SU-DHL-6 (cell line): ENCODE data around the gene TENT4A.

Experiments
- CTCF ChIP-seq: fragments of 200-600 bp; sonication (generic); IDR thresholded peaks from one replicate; pipeline ENCODE4 v1.5.1; 2017; ENCODE audit warnings: antibody characterized with exemption, mild to moderate bottlenecking, low read length, moderate library complexity; ENCODE audit not compliant: insufficient read depth, poor library complexity, severe bottlenecking
- EZH2phosphoT487 ChIP-seq: fragments of 200-600 bp; sonication (generic), shearing (Covaris generic); conservative IDR thresholded peaks from 2 replicates; pipeline ENCODE4 v1.6.1; 2018; ENCODE audit warnings: mild to moderate bottlenecking, antibody characterized with exemption, low read length, moderate library complexity, mixed read lengths

GRCh38 chr5:6687505-6687904 lies 25.7 kb upstream of the TENT4A start:
- TF ChIP-seq CTCF (no peak), EZH2phosphoT487 (no peak)
